Esophagus (tissue), 2 donors: ENCODE measurements around the gene GRB14. TPM values are rescaled to one million over a fixed set of nuclear protein-coding genes. Genes with fewer than 3 reads are reported as not detected.
A peak's percentile ranks its signal among the peaks of the same experiment; 100 is the strongest.

ENCODE experiments used
- H3K27ac ChIP-seq, 2 donors: one replicate each; pipeline ENCODE4 v1.5.1; 2013; ENCODE audit warnings: low read depth in 2 of 2, mild to moderate bottlenecking in 2 of 2, inconsistent platforms in 1 of 2, low read length in 1 of 2, moderate library complexity in 1 of 2
- H3K27me3 ChIP-seq, 2 donors: one replicate each; pipeline ENCODE4 v1.6.1; 2013; ENCODE audit warnings: low read length in 2 of 2, control low read depth in 1 of 2, mild to moderate bottlenecking in 1 of 2; ENCODE audit not compliant: insufficient read depth in 2 of 2, control insufficient read depth in 1 of 2
- H3K36me3 ChIP-seq, 2 donors: one replicate each; pipeline ENCODE4 v1.6.1; 2013; ENCODE audit warnings: low read length in 1 of 2; ENCODE audit not compliant: control insufficient read depth in 2 of 2, insufficient read depth in 2 of 2
- H3K4me1 ChIP-seq, 2 donors: one replicate each; pipeline ENCODE4 v1.6.1; 2013; ENCODE audit warnings: low read length in 1 of 2; ENCODE audit not compliant: control insufficient read depth in 2 of 2, insufficient read depth in 2 of 2
- H3K4me3 ChIP-seq, 2 donors: one replicate each; pipeline ENCODE4 v1.5.1; 2013; ENCODE audit warnings: low read length in 2 of 2, mild to moderate bottlenecking in 2 of 2, low read depth in 1 of 2, moderate library complexity in 1 of 2
- H3K9me3 ChIP-seq, 2 donors: one replicate each; pipeline ENCODE4 v1.6.1; 2013; ENCODE audit warnings: mild to moderate bottlenecking in 2 of 2, low read depth in 1 of 2, low read length in 1 of 2, moderate library complexity in 1 of 2; ENCODE audit not compliant: control insufficient read depth in 2 of 2, insufficient read depth in 1 of 2
- WGBS, 2 donors: extraction: QIAGEN DNeasy Blood & Tissue Kit; methylation state at CpG; one replicate each; pipeline ENCODE4 v1.1.7; 2013; 5-methylcytosine and 5-hydroxymethylcytosine counted together
- polyA plus RNA-seq, 2 donors: library from polyadenylated mRNA; stranded (reverse); fragments of 200-250 nt; gene quantifications; one replicate each; pipeline ENCODE4 v1.2.3, GENCODE V29; 2013
- donor health status: healthy with polysubstance abuse.
- donor health status: Bipolar disorder and iron deficiency.

GRB14 gene
- polyA plus RNA-seq, result 1 to 10 TPM; 1.1 to 4.0 TPM

DNA sequence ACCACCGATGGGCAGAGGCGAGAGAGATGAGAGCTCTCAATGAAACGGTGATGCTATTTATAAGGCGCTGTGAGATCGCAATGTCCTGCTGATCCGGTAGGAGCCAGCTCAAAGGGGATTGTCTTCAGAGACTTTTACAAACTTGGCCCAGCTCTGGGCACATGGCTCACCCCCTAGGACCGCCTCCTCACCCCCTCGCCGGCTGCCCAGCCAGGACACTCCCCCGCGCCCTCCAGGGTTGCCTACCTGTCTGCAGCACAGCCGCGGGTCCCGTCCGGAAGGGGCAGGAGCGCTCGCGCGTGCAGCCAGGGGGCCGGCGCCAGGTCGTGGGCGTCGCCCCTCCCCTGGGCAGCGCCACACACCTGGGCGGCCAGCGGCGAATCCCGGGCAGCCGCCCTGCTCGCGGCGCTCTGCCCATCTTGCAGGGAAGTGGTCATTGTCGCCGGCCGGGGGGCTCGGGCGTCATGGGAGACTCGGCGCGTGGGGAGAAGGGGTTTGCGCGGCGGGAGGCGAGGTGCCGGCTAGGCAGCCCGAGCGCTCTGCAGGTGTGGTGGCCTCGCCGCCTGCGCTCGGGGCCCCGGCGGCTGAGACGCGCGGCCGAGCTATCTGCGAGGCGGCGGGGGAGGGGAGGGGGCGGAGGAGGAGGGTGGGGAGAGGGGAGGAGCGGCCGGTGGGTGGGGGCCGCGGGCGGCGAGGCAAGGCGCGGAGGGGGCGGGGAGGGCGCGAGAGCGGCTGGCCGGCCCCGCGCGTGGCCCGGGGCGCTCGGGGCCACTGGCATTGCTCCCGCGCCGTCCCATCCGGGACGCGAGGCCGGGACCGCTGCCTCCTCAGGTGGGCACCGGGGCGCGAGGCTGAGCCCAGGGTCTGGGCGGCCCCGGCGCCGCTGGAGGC is at the start of gene GRB14:
GRB14 (minus strand) TSS at position 610 of the 891 bp plus-strand sequence; CDS start at position 437, 173 bp downstream.
- peaks cover 0 to 3% of the 10 kb centered on the region in 2 donors for H3K27me3 ChIP-seq
- peak within 1 kb of the TSS; percentile 42 to 53 for H3K4me3 ChIP-seq
- H3K27ac ChIP-seq, result no peak within 1 kb of the TSS
- 1 to 2% methylated on average over 90 to 96 of the region's 96 CpGs for WGBS, 2 donors
- peaks cover 0 to 2% of the 10 kb centered on the region in 2 donors for H3K4me1 ChIP-seq
- no peaks in the 10 kb centered on the region for H3K9me3 ChIP-seq
- H3K36me3 ChIP-seq, result no peaks in the 10 kb centered on the region

DNA sequence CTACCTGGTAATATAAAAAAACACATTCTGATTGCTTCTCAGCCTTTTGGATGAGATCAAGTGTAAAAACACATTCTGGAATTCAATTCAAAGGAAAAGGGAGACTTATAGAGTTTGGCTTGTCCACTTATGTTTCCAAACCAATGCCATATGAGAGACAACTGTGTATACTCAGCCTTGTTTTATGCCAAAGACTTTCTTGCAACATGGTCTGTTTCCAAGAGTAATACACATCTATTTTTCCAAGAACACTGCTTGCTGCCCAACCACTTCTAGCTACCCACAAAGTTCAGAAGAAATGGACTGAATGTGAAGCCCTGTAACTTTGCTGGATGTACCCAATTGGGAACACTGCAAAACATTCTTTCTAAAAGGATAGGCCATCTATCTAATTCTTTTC is 48.0 kb upstream of the GRB14 start:
- Histone ChIP-seq H3K36me3 (no peaks in the 10 kb centered on the region), H3K4me3 (no peak overlapping the region), H3K27me3 (no peaks in the 10 kb centered on the region), H3K9me3 (no peaks in the 10 kb centered on the region), H3K27ac (no peak overlapping the region), H3K4me1 (no peaks in the 10 kb centered on the region)

- 54 to 76% methylated on average over 2 of the region's 2 CpGs for WGBS, 2 donors
- H3K4me3 ChIP-seq, result no peak overlapping the region
- no peaks in the 10 kb centered on the region for H3K36me3 ChIP-seq
- H3K4me1 ChIP-seq, result no peaks in the 10 kb centered on the region
- no peak overlapping the region for H3K27ac ChIP-seq
- no peaks in the 10 kb centered on the region for H3K9me3 ChIP-seq
- no peaks in the 10 kb centered on the region for H3K27me3 ChIP-seq
Measured at GRCh38 chr2:164667566-164667965, 46.3 kb upstream of the GRB14 start.

GRCh38 chr2:164664070-164664469 is 42.8 kb upstream of the GRB14 start:
- Histone ChIP-seq H3K36me3 (no peaks in the 10 kb centered on the region), H3K4me1 (no peaks in the 10 kb centered on the region), H3K27me3 (no peaks in the 10 kb centered on the region), H3K27ac (no peak overlapping the region), H3K4me3 (no peak overlapping the region), H3K9me3 (no peaks in the 10 kb centered on the region)

DNA sequence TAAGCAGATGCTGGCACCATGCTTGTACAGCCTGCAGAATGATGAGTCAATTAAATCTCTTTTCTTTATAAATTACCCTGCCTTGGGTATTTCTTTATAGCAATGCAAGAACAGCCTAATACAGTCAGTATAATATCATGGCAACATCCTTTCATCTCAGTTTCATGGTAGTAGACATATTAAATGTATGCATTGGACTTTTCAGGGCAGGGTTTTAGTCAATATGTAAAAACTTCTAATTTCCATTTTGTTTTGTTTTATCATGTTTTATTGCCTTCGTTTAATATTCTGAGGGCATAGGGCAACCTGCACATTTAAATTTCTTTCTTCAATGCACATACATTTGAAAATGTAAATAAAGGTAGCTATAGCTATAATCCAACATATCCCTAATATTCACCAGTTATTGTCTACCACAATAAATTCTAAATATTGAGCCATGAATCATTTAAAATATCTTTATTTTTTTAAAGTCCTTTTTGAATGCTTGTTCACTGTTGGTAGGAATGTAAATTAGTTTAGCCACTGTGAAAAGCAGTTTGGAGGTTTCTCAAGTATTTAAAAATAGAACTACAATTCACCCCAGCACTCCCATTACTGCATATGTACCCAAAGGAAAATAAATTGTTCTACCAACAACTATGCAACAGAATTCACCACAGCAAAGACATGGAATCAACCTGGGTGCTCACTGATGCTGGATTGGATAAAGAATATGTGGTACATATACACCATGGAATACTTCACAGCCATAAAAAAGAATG is 41.8 kb upstream of the GRB14 start:
- Histone ChIP-seq H3K4me1 (no peaks in the 10 kb centered on the region), H3K9me3 (no peaks in the 10 kb centered on the region), H3K27ac (no peak overlapping the region), H3K27me3 (no peaks in the 10 kb centered on the region), H3K4me3 (no peak overlapping the region), H3K36me3 (no peaks in the 10 kb centered on the region)
- 83 to 95% methylated on average over 1 of the region's 1 CpG for WGBS, 2 donors

DNA sequence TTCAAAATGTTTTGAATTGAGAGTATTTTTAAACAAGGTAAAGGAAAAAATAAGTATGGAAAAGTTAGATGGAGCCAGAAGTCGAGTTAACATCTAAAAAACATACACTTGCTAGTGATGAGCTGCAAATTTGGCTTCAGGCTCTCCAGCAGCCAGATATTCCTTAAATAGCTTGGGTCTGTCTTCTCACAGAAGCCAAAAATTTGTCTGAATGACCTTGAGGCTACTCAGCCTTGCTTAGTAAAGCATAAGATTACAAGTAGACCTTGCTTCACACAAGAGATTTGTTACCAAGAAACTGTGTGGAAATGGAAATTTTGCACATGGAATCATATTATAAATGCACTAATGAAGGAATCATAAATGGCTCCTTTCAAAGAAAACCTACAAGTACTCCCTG is 40.8 kb upstream of the GRB14 start:
- WGBS, 2 donors, result 48 to 81% methylated on average over 1 of the region's 1 CpG
- H3K4me1 ChIP-seq, result no peaks in the 10 kb centered on the region

GRCh38 chr2:164661349-164661748 is 40.1 kb upstream of the GRB14 start:
- Histone ChIP-seq H3K27ac (no peak overlapping the region), H3K9me3 (no peaks in the 10 kb centered on the region), H3K4me1 (no peaks in the 10 kb centered on the region), H3K36me3 (no peaks in the 10 kb centered on the region), H3K27me3 (no peaks in the 10 kb centered on the region), H3K4me3 (no peak overlapping the region)

More for the DNA sequence above, 40.8 kb upstream of the GRB14 start:
- H3K4me3 ChIP-seq, result no peak overlapping the region
- H3K27ac ChIP-seq, result no peak overlapping the region
- H3K36me3 ChIP-seq, result no peaks in the 10 kb centered on the region
- no peaks in the 10 kb centered on the region for H3K27me3 ChIP-seq
- no peaks in the 10 kb centered on the region for H3K9me3 ChIP-seq

DNA sequence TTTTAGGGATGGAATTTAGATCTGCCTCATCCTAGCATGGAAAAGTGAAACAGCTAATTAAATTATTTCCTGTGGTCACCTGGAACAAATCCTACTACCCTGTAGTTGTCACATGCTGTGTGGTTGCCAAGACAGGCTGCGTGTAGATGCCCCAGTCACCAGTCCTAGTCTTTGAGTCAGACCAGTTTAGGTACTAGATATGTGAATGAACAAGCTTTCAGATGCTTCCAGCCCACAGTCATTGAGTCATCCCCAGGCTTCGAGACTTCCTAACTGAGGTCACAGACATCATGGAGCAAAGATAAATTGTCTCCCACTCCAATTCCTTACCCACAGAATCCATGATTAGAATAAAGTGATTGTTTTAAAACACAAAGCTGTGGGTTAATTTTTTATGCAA is 35.8 kb upstream of the GRB14 start:
- no peak overlapping the region for H3K27ac ChIP-seq
- WGBS, 2 donors, result 60 to 75% methylated on average over 2 of the region's 2 CpGs
- no peaks in the 10 kb centered on the region for H3K4me1 ChIP-seq
- H3K27me3 ChIP-seq, result no peaks in the 10 kb centered on the region
- H3K36me3 ChIP-seq, result no peaks in the 10 kb centered on the region
- no peak overlapping the region for H3K4me3 ChIP-seq
- no peaks in the 10 kb centered on the region for H3K9me3 ChIP-seq

DNA sequence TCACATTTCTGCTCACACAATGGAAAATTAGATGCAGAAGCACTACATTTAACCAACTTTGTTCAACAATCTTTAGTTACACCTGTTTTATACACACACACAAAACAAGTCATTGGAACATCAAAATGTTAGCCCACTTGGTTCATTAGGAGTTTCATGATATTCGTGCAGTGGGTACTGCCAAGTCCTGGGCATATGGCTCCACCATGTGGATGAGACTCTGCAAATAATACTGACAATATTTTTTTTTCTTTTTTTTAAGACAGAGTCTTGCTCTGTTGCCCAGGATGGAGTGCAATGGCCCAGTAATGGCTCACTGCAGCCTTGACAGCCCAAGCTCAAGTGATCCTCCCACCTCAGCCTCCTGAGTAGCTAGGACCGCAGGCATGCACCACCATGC is 34.5 kb upstream of the GRB14 start:
- Histone ChIP-seq H3K27ac (no peak overlapping the region), H3K4me1 (no peaks in the 10 kb centered on the region), H3K27me3 (no peaks in the 10 kb centered on the region), H3K4me3 (no peak overlapping the region), H3K9me3 (no peaks in the 10 kb centered on the region), H3K36me3 (no peaks in the 10 kb centered on the region)
- WGBS, 2 donors, result 88 to 90% methylated on average over 2 of the region's 2 CpGs
